ENCODE data around the gene HEG1. TPM values are rescaled to one million over a fixed set of nuclear protein-coding genes. Genes with fewer than 3 reads are reported as not detected.

The HEG1 gene
- total RNA-seq, 2 donors from 2014 or later = 45.7 to 46.1 TPM

GRCh38 chr3:124951511-124952281 lies 104.1 kb downstream of the HEG1 start:
- no peak for TF ChIP-seq POLR2A (IDR thresholded peaks at IDR 0.05)
- TF ChIP-seq, protein P1, sequence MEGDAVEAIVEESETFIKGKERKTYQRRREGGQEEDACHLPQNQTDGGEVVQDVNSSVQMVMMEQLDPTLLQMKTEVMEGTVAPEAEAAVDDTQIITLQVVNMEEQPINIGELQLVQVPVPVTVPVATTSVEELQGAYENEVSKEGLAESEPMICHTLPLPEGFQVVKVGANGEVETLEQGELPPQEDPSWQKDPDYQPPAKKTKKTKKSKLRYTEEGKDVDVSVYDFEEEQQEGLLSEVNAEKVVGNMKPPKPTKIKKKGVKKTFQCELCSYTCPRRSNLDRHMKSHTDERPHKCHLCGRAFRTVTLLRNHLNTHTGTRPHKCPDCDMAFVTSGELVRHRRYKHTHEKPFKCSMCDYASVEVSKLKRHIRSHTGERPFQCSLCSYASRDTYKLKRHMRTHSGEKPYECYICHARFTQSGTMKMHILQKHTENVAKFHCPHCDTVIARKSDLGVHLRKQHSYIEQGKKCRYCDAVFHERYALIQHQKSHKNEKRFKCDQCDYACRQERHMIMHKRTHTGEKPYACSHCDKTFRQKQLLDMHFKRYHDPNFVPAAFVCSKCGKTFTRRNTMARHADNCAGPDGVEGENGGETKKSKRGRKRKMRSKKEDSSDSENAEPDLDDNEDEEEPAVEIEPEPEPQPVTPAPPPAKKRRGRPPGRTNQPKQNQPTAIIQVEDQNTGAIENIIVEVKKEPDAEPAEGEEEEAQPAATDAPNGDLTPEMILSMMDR (IDR thresholded peaks at IDR 0.05) = no peak
- H3K4me3 ChIP-seq = no peak overlapping the region
- no peak for DNase-seq
- no peak for ATAC-seq
- H3K36me3 ChIP-seq (replicated peaks in 1 of 2; ENCODE audit: insufficient read depth in 1 of 2, low read depth in 2 of 2) = no peaks in the 10 kb centered on the region
- WGBS, 2 donors = 61 to 74% methylated on average over 8 of the region's 8 CpGs
- no peak overlapping the region for H3K27ac ChIP-seq
- H3K4me1 ChIP-seq = no peaks in the 10 kb centered on the region
- intact Hi-C loops (cut with DNase I) = no loop called here
- no peaks in the 10 kb centered on the region for H3K9me3 ChIP-seq
- H3K27me3 ChIP-seq = no peaks in the 10 kb centered on the region

DNA sequence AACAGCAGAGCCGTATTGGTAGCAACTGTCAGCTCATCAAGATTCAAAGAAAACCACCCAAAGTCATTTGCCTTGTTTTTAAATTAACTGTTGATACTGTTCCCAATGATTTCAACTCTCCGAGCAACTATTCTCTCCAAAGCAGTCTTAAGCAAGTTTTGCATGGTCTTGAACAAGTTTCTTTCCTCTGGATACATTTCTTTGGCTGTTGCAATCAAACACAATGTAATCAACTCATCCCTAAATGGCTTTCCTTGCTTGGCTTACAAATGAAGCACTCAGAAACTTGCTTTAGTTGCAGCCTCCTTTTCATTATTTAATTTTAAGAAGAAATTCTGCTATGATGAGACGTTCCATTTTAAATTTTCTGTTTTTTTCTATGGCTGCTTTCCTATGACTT lies 105.8 kb downstream of the HEG1 start:
- intact Hi-C loops (cut with DNase I) = no loop called here
- no peaks in the 10 kb centered on the region for H3K9me3 ChIP-seq

DNA sequence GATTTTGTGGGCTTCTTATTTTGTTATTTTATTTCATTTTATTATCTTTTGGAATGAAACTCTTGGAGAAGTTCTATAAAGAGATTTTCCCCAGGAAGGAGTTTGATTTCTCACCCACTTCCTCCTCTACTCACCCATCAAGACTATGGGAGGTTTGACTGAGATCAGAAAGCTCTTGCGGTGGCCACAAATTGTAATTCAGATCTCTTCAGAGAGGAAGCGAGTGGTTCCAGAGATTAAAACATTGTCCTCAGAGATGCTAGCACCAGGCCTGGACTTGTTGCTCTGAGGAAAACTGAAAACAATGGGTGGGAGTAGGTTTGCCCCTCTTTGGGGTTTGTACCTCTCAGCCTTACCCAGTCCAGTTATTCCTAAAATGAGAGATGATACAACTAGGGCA lies 113.2 kb downstream of the HEG1 start:
- intact Hi-C loops (cut with DNase I) = no loop called here
- TF ChIP-seq, protein P1 (IDR thresholded peaks at IDR 0.05) = no peak
- no peak for TF ChIP-seq POLR2A (IDR thresholded peaks at IDR 0.05)
- H3K27ac ChIP-seq = no peak overlapping the region
- H3K4me3 ChIP-seq = no peak overlapping the region
- WGBS, 2 donors = 89 to 94% methylated on average over 2 of the region's 2 CpGs
- DNase-seq (no peak), ATAC-seq (no peak)
- no peaks in the 10 kb centered on the region for H3K36me3 ChIP-seq (replicated peaks in 1 of 2; ENCODE audit: insufficient read depth in 1 of 2, low read depth in 2 of 2)
- H3K4me1 ChIP-seq = no peaks in the 10 kb centered on the region
- no peaks in the 10 kb centered on the region for H3K9me3 ChIP-seq
- H3K27me3 ChIP-seq = no peaks in the 10 kb centered on the region

More for the DNA sequence above, 105.8 kb downstream of the HEG1 start:
- ATAC-seq = no peak
- no peak for TF ChIP-seq POLR2A (IDR thresholded peaks at IDR 0.05)
- TF ChIP-seq, protein P1 (IDR thresholded peaks at IDR 0.05) = no peak
- Histone ChIP-seq H3K27ac (no peak overlapping the region), H3K36me3 (replicated peaks in 1 of 2; ENCODE audit: insufficient read depth in 1 of 2, low read depth in 2 of 2) (no peaks in the 10 kb centered on the region), H3K4me1 (no peaks in the 10 kb centered on the region), H3K4me3 (no peak overlapping the region), H3K27me3 (no peaks in the 10 kb centered on the region)
- DNase-seq = no peak
- WGBS, 2 donors = 74 to 84% methylated on average over 3 of the region's 3 CpGs

DNA sequence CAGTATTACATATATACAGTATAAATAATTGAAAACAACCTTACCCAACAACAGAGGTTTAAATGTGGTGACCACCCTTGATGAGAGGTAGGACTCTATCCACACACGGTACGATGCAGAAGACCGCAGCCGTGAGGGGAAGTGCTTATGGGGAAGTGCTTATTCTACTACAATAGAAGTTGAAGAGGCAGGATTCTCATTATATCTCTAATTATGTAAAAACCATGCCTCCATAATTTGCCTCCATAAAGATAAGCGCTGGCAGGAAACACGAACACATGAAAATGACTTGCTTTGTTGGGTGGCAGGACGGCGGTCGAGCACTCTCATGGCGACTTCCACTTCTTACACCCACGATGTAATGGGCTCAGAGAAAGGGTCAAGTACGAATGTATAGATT lies 114.0 kb downstream of the HEG1 start:
- H3K4me1 ChIP-seq = no peaks in the 10 kb centered on the region
- TF ChIP-seq POLR2A (IDR thresholded peaks at IDR 0.05) = no peak
- TF ChIP-seq, protein P1 (IDR thresholded peaks at IDR 0.05) = no peak
- ATAC-seq (no peak), DNase-seq (no peak)
- no peaks in the 10 kb centered on the region for H3K9me3 ChIP-seq
- 71 to 87% methylated on average over 12 of the region's 12 CpGs for WGBS, 2 donors
- no peak overlapping the region for H3K27ac ChIP-seq
- H3K4me3 ChIP-seq = no peak overlapping the region
- intact Hi-C loops (cut with DNase I) = no loop called here
- no peaks in the 10 kb centered on the region for H3K36me3 ChIP-seq (replicated peaks in 1 of 2; ENCODE audit: insufficient read depth in 1 of 2, low read depth in 2 of 2)
- H3K27me3 ChIP-seq = no peaks in the 10 kb centered on the region

- Histone ChIP-seq H3K27ac (no peak overlapping the region), H3K4me3 (no peak overlapping the region), H3K9me3 (no peaks in the 10 kb centered on the region), H3K4me1 (peaks cover 2% of the 10 kb centered on the region), H3K27me3 (no peaks in the 10 kb centered on the region), H3K36me3 (replicated peaks in 1 of 2; ENCODE audit: insufficient read depth in 1 of 2, low read depth in 2 of 2) (no peaks in the 10 kb centered on the region)
- TF ChIP-seq, protein P1 (IDR thresholded peaks at IDR 0.05) = no peak
- no peak for TF ChIP-seq POLR2A (IDR thresholded peaks at IDR 0.05)
- DNase-seq = no peak
- 65 to 84% methylated on average over 4 of the region's 4 CpGs for WGBS, 2 donors
- intact Hi-C loops (cut with DNase I) = no loop called here
- ATAC-seq = no peak
Measured at GRCh38 chr3:124939661-124940060, 116.1 kb downstream of the HEG1 start.

Measured in body of pancreas (tissue), 4 donors.